ENCODE measurements around the gene ZNF488.

DNA sequence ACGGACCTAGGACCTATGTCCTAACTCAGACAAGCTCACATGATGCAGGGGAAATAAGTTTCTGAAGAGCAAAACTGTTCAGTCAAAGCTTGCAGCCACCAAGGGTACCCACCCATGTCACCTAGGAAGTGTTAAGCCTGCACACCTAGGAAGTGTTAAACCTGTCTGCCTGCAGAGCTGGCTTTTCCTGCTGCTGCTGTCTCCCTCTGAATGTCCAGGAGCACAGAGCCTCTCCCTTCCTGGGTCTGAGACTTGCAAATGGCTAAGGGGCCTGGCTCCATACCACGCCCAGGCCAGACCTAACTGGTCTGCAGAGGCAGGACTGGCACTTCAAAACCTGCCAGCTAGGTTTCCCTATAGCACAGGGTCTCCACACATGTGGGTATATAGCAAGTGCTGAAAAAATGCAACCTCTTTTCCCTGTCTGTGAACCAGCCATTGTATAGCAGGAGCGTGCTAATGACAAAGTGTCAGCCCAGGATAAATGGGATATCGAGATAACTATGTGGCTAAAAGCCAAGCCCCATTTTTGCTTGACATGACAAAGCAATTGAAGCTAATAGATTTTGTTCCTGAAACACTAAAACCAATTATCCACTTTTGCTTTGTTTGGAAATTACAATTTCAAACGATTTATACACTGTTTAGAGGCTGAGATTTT, 60.3 kb downstream of the ZNF488 start:
- TF ChIP-seq SIN3A (IDR thresholded peaks at IDR 0.05; ENCODE audit: borderline replicate concordance, insufficient read depth, low read length) (no peak), TAF1 (IDR thresholded peaks at IDR 0.05; ENCODE audit: borderline replicate concordance, insufficient read depth, low read length) (no peak)
- TF ChIP-seq, protein P1, sequence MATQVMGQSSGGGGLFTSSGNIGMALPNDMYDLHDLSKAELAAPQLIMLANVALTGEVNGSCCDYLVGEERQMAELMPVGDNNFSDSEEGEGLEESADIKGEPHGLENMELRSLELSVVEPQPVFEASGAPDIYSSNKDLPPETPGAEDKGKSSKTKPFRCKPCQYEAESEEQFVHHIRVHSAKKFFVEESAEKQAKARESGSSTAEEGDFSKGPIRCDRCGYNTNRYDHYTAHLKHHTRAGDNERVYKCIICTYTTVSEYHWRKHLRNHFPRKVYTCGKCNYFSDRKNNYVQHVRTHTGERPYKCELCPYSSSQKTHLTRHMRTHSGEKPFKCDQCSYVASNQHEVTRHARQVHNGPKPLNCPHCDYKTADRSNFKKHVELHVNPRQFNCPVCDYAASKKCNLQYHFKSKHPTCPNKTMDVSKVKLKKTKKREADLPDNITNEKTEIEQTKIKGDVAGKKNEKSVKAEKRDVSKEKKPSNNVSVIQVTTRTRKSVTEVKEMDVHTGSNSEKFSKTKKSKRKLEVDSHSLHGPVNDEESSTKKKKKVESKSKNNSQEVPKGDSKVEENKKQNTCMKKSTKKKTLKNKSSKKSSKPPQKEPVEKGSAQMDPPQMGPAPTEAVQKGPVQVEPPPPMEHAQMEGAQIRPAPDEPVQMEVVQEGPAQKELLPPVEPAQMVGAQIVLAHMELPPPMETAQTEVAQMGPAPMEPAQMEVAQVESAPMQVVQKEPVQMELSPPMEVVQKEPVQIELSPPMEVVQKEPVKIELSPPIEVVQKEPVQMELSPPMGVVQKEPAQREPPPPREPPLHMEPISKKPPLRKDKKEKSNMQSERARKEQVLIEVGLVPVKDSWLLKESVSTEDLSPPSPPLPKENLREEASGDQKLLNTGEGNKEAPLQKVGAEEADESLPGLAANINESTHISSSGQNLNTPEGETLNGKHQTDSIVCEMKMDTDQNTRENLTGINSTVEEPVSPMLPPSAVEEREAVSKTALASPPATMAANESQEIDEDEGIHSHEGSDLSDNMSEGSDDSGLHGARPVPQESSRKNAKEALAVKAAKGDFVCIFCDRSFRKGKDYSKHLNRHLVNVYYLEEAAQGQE (IDR thresholded peaks at IDR 0.05; ENCODE audit: insufficient read depth in 1 of 2, low read depth in 2 of 2, low read length in 2 of 2) = no peak
